HG03135 (cell line): ENCODE data around the gene MEIKIN.

Source experiments
- ATAC-seq: cut with Tn5 transposase; IDR thresholded peaks from one replicate; pipeline ENCODE4 v1.9.1; 2021; ENCODE audit warnings: mild to moderate bottlenecking, moderate library complexity; ENCODE audit not compliant: unreplicated experiment

Gene MEIKIN

GRCh38 chr5:131774652-131775367 is 170.7 kb downstream of the MEIKIN start:
- no peak for ATAC-seq

GRCh38 chr5:131773805-131774204 is 171.7 kb downstream of the MEIKIN start:
- ATAC-seq = no peak

GRCh38 chr5:131771692-131772091 is 173.8 kb downstream of the MEIKIN start:
- no peak for ATAC-seq

- no peak for ATAC-seq
Observed at GRCh38 chr5:131769961-131770360, 175.5 kb downstream of the MEIKIN start.

GRCh38 chr5:131769336-131769735 is 176.1 kb downstream of the MEIKIN start:
- ATAC-seq = no peak

GRCh38 chr5:131767891-131768290 is 177.6 kb downstream of the MEIKIN start:
- no peak for ATAC-seq

- no peak for ATAC-seq
Observed at GRCh38 chr5:131766689-131767088, 178.8 kb downstream of the MEIKIN start.

GRCh38 chr5:131765261-131765660 is 180.2 kb downstream of the MEIKIN start:
- no peak for ATAC-seq

GRCh38 chr5:131763968-131764367 is 181.5 kb downstream of the MEIKIN start:
- ATAC-seq = no peak

GRCh38 chr5:131760793-131761192 is 184.7 kb downstream of the MEIKIN start:
- no peak for ATAC-seq

- no peak for ATAC-seq
Observed at GRCh38 chr5:131759704-131760103, 185.8 kb downstream of the MEIKIN start.

GRCh38 chr5:131758520-131758900 is 187.0 kb downstream of the MEIKIN start:
- no peak for ATAC-seq

GRCh38 chr5:131757830-131758519 is 187.5 kb downstream of the MEIKIN start:
- no peak for ATAC-seq
